K562 (cell line): ENCODE results near the gene FCGR3B. TPM values are rescaled to one million over a fixed set of nuclear protein-coding genes. Genes with fewer than 3 reads are reported as not detected.
"Not testable (repeated sequence)": the region's sequence is repeated elsewhere in the genome, so short reads cannot be mapped to it uniquely, and the experiment has no call there.

Experiments used
- ATAC-seq: fragments of 200-7000 bp; cut with Tn5 transposase; 3 replicates; pipeline ENCODE4 v1.9.1; 2020; ENCODE audit warnings: moderate library complexity
- BruUV-seq: library from RNA; stranded (reverse); fragments of 400-500 nt; replicated peaks from 2 replicates; lab custom pipeline; 2021; lab: Mats Ljungman, UMichigan
- CTCF ChIA-PET: fragments of 300-600 bp; formaldehyde crosslinking; extraction: SDS; loops from one replicate; lab custom pipeline; 2021; ENCODE audit warnings: low intra/inter-chr PET ratio; lab: Yijun Ruan, JAX
- POLR2A ChIA-PET: fragments of 300-600, 350-650 bp; sonication (Branson Sonifier 250); formaldehyde crosslinking; extraction: SDS; loops from one replicate; lab custom pipeline; 2021; ENCODE audit warnings: antibody characterized with exemption, inconsistent platforms; lab: Yijun Ruan, JAX
- DNase-seq, 4 experiments: peaks; one replicate each; pipeline versions ENCODE4 v3.0.0 to v3.0.0-alpha.2; 2011 to 2018; ENCODE audit warnings: low spot score in 3 of 4, mixed read lengths in 3 of 4; ENCODE audit errors: extremely low read depth in 1 of 4
- FAIRE-seq: peaks from 2 replicates; lab custom pipeline; 2011; peaks lifted over from hg19 to GRCh38; lab: Jason Lieb, UNC
- H2AFZ ChIP-seq: 2 replicates; pipeline ENCODE4 v1.6.0; 2011; ENCODE audit warnings: low read depth, low read length, control low read depth, inconsistent platforms
- H3K27ac ChIP-seq: fragments of 200-600 bp; 3 replicates; pipeline ENCODE4 v1.8.0; 2011; ENCODE audit warnings: low read depth, mild to moderate bottlenecking, control low read depth, inconsistent platforms, low read length, moderate library complexity, mixed read lengths; ENCODE audit errors: extremely low read depth
- H3K27me3 ChIP-seq, 2 experiments: fragments of 300-600 bp in 1 of 2; 2 replicates in 1 of 2; 3 replicates in 1 of 2; pipeline versions ENCODE4 v1.6.0 to v1.8.0; 2011; ENCODE audit warnings: inconsistent platforms in 2 of 2, low read length in 2 of 2, mild to moderate bottlenecking in 1 of 2, mixed read lengths in 1 of 2, moderate library complexity in 1 of 2; ENCODE audit not compliant: control insufficient read depth in 2 of 2, insufficient read depth in 2 of 2
- H3K36me3 ChIP-seq: fragments of 300-600 bp; 3 replicates; pipeline ENCODE4 v1.8.0; 2011; ENCODE audit warnings: mild to moderate bottlenecking, low read length, inconsistent platforms; ENCODE audit not compliant: control insufficient read depth, insufficient read depth
- H3K4me1 ChIP-seq, 2 experiments: fragments of 200-600 bp in 1 of 2; replicated peaks in 1 of 2; 2 replicates in 1 of 2; 3 replicates in 1 of 2; pipeline versions ENCODE4 v1.5.1 to v1.8.0; 2011; ENCODE audit warnings: inconsistent platforms in 2 of 2, low read length in 2 of 2, mild to moderate bottlenecking in 1 of 2, mixed read lengths in 1 of 2, moderate library complexity in 1 of 2; ENCODE audit not compliant: control insufficient read depth in 2 of 2, insufficient read depth in 2 of 2
- H3K4me2 ChIP-seq: 2 replicates; pipeline ENCODE4 v1.6.1; 2011; ENCODE audit warnings: low read length, control low read depth, inconsistent platforms, mixed read lengths; ENCODE audit not compliant: insufficient read depth
- H3K4me3 ChIP-seq: fragments of 200-600 bp; sonication (generic), shearing (Covaris generic); 2 replicates; pipeline ENCODE4 v1.5.1; 2016; ENCODE audit warnings: control low read depth, inconsistent platforms
- H3K79me2 ChIP-seq: fragments of 200-600 bp; 3 replicates; pipeline ENCODE4 v1.8.0; 2011; ENCODE audit warnings: low read length, inconsistent platforms; ENCODE audit not compliant: control insufficient read depth, insufficient read depth
- H3K9ac ChIP-seq, 2 experiments: 2 replicates each; pipeline versions ENCODE4 v1.6.0 to v1.6.1; 2011; ENCODE audit warnings: low read depth in 2 of 2, low read length in 2 of 2, control low read depth in 1 of 2, inconsistent platforms in 1 of 2, mild to moderate bottlenecking in 1 of 2, mixed read lengths in 1 of 2; ENCODE audit not compliant: insufficient read depth in 1 of 2
- H3K9me1 ChIP-seq: one replicate; pipeline ENCODE4 v1.6.0; 2011; ENCODE audit warnings: inconsistent platforms, mild to moderate bottlenecking, low read length, moderate library complexity; ENCODE audit not compliant: control insufficient read depth, insufficient read depth
- H3K9me3 ChIP-seq: replicated peaks from 2 replicates; pipeline ENCODE4 v1.5.1; 2011; ENCODE audit warnings: low read depth, low read length, inconsistent platforms; ENCODE audit not compliant: control insufficient read depth, insufficient read depth
- H4K20me1 ChIP-seq: replicated peaks from 2 replicates; pipeline ENCODE4 v1.6.1; 2011; ENCODE audit warnings: low read length, inconsistent platforms, mixed read lengths; ENCODE audit not compliant: control insufficient read depth, insufficient read depth
- BACH1 ChIP-seq: fragments of 200-800 bp; sonication (Bioruptor generic); IDR thresholded peaks from 2 replicates; pipeline ENCODE4 v1.6.1; 2016; ENCODE audit warnings: missing genetic modification characterization, missing compliant biosample characterization
- NR2C2 ChIP-seq, 2 experiments: fragments of 200-800 bp in 1 of 2; sonication (Bioruptor generic) in 1 of 2; sonication (generic) in 1 of 2; formaldehyde crosslinking in 1 of 2; IDR thresholded peaks; 2 replicates each; pipeline versions ENCODE4 v1.6.1 to v1.8.0; 2016 to 2022; ENCODE audit warnings: mild to moderate bottlenecking in 1 of 2, missing compliant biosample characterization in 1 of 2, missing genetic modification characterization in 1 of 2, missing genetic modification reagents in 1 of 2
- RCOR1 ChIP-seq, 2 experiments: IDR thresholded peaks; 2 replicates each; pipeline ENCODE4 v1.6.1; 2012; ENCODE audit warnings: low read depth in 2 of 2, low read length in 2 of 2, borderline replicate concordance in 1 of 2, improper control_type of control experiment in 1 of 2
- ZBTB11 ChIP-seq, 3 experiments: fragments of 200-800 bp in 1 of 3; fragments of 250-450 bp in 1 of 3; fragments of 450-650 bp in 1 of 3; sonication (Bioruptor Pico) in 1 of 3; sonication (Bioruptor generic) in 1 of 3; formaldehyde crosslinking in 1 of 3; IDR thresholded peaks; 2 replicates each; pipeline versions ENCODE4 v1.6.1 to v1.8.0; 2016 to 2022; ENCODE audit warnings: mild to moderate bottlenecking in 2 of 3, missing genetic modification characterization in 2 of 3, missing compliant biosample characterization in 1 of 3, moderate library complexity in 1 of 3
- ZKSCAN8 ChIP-seq: fragments of 200-800 bp; sonication (Bioruptor generic); IDR thresholded peaks from 2 replicates; pipeline ENCODE4 v1.6.1; 2016; ENCODE audit warnings: missing genetic modification characterization, missing compliant biosample characterization
- WGBS: fragments of 100-300 bp; shearing (Covaris generic); methylation state at CpG from one replicate; pipeline ENCODE4 v1.1.6; 2016; ENCODE audit warnings: low coverage, mixed read lengths; ENCODE audit not compliant: insufficient coverage; ENCODE audit errors: missing lambda C conversion rate; 5-methylcytosine and 5-hydroxymethylcytosine counted together
- in situ Hi-C: fragments of 300-500 bp; cut with MboI; formaldehyde crosslinking; loops from 4 replicates; pipeline ENCODE4 v1.15.0; 2018; ENCODE audit warnings: inconsistent platforms, mixed read lengths
- intact Hi-C: fragments of 100-400 bp; cut with micrococcal nuclease; formaldehyde crosslinking; loops from 2 replicates; pipeline ENCODE4 v1.14.2; 2022
- polyA plus RNA-seq, 8 experiments: library from polyadenylated mRNA; depleted of rRNA in 4 of 8; stranded (reverse) in 5 of 8; unstranded in 3 of 8; fragments of >200 nt; fragmentation: Nextera tagmentation in 2 of 8; fragmentation: Illumina TruSeq in 1 of 8; extraction: Ambion mirVana in 2 of 8; extraction: Trizol in 1 of 8; gene quantifications; 2 replicates each; pipeline versions ENCODE4 v1.2.1 to v1.2.3, GENCODE V29; 2011 to 2014; ENCODE audit warnings: inconsistent platforms in 1 of 8, missing spikeins in 1 of 8
- total RNA-seq, 7 experiments: library from RNA; depleted of rRNA in 6 of 7; stranded (reverse); fragments of >200 nt in 6 of 7; fragmentation: Illumina TruSeq in 2 of 7; extraction: Trizol in 2 of 7; gene quantifications; 2 replicates each; pipeline versions ENCODE4 v1.2.1 to v1.2.3, GENCODE V29; 2011 to 2021; ENCODE audit warnings: low replicate concordance in 1 of 7
- TF ChIP-seq, protein P1 (sequence below), 2 experiments: fragments of 200-800 bp in 1 of 2; sonication (Bioruptor generic) in 1 of 2; sonication (generic) in 1 of 2; formaldehyde crosslinking in 1 of 2; IDR thresholded peaks in 1 of 2; conservative IDR thresholded peaks in 1 of 2; 2 replicates each; pipeline versions ENCODE4 v1.5.0 to v1.6.1; 2016 to 2020; ENCODE audit warnings: missing compliant biosample characterization in 1 of 2, missing genetic modification characterization in 1 of 2, missing genetic modification reagents in 1 of 2

Gene FCGR3B
- total and polyA plus RNA-seq, 9 of the 15 experiments (the other 6 are each of a cell fraction or from before 2014, with no cell fraction given), result 0.18 to 1.1 (median 0.40) TPM

- peak in 1 of 3 experiments; percentile 60; a peak in 1 of 6 replicates for TF ChIP-seq ZBTB11 (CRISPR knock-in tag; IDR thresholded peaks at IDR 0.05)
Measured at GRCh38 chr1:161639203-161639602, 8.2 kb upstream of the FCGR3B start (continued).

GRCh38 chr1:161638251-161638993 is 7.4 kb upstream of the FCGR3B start:
- FAIRE-seq (peak; percentile 70), DNase-seq (peak in 1 of 4 experiments; percentile 78), ATAC-seq (peak; percentile 81)
- peaks cover 4 to 29% of the 10 kb centered on the region in 2 experiments; a peak in 4 of 5 replicates for H3K4me1 ChIP-seq
- TF ChIP-seq RCOR1 (IDR thresholded peaks at IDR 0.05; ENCODE audit: borderline replicate concordance in 1 of 2, low read depth in 2 of 2, low read length in 2 of 2) (0 out of 4 replicates have a peak, but pooled peaks of 1 of the 2 experiments have one; percentile 8), NR2C2 (tag; IDR thresholded peaks at IDR 0.05) (0 out of 2 replicates have a peak, but pooled peaks have one; percentile 25), ZBTB11 (CRISPR knock-in tag; IDR thresholded peaks at IDR 0.05) (peak in 1 of 3 experiments; percentile 63; a peak in 2 of 6 replicates), ZKSCAN8 (CRISPR knock-in tag) (peak; percentile 58; the same call in 1 of the 2 replicates), BACH1 (tag) (peak; percentile 28; the same call in 1 of the 2 replicates)
- H3K9ac ChIP-seq; H3K27me3 ChIP-seq; H3K27ac ChIP-seq; intact Hi-C loops; H3K9me1 ChIP-seq; H4K20me1 ChIP-seq; H3K9me3 ChIP-seq; BruUV-seq; POLR2A ChIA-PET; CTCF ChIA-PET; H3K4me2 ChIP-seq; H3K36me3 ChIP-seq; H3K4me3 ChIP-seq; H2AFZ ChIP-seq; H3K79me2 ChIP-seq; TF ChIP-seq NR2C2 (CRISPR knock-in tag; IDR thresholded peaks at IDR 0.05): not testable (repeated sequence)
- TF ChIP-seq, protein P1, sequence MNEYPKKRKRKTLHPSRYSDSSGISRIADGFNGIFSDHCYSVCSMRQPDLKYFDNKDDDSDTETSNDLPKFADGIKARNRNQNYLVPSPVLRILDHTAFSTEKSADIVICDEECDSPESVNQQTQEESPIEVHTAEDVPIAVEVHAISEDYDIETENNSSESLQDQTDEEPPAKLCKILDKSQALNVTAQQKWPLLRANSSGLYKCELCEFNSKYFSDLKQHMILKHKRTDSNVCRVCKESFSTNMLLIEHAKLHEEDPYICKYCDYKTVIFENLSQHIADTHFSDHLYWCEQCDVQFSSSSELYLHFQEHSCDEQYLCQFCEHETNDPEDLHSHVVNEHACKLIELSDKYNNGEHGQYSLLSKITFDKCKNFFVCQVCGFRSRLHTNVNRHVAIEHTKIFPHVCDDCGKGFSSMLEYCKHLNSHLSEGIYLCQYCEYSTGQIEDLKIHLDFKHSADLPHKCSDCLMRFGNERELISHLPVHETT (CRISPR knock-in tag; conservative IDR thresholded peaks at IDR 0.05 in 1 of 2, IDR thresholded peaks at IDR 0.05 in 1 of 2), result peak in 1 of 2 experiments; percentile 58; a peak in 1 of 4 replicates
- WGBS, result 0% methylated on average over 2 of the region's 6 CpGs
- in situ Hi-C loops, result loop anchor here (5.0 kb wide), 1 partner anchor 81 kb away; no protein-coding TSS in a partner anchor
